Caco-2 (cell line): ENCODE data around the gene FN3KRP. TPM values are rescaled to one million over a fixed set of nuclear protein-coding genes. Genes with fewer than 3 reads are reported as not detected.

ENCODE experiments used
- BruUV-seq: library from RNA; stranded (reverse); fragments of 400-500 nt; replicated peaks from 2 replicates; lab custom pipeline; 2021; lab: Mats Ljungman, UMichigan
- CTCF ChIA-PET: fragments of 300-600 bp; sonication (Branson Sonifier 250); formaldehyde crosslinking; loops from one replicate; lab custom pipeline; 2022; ENCODE audit warnings: antibody characterized with exemption; lab: Charles Lee
- POLR2A ChIA-PET: fragments of 300-600 bp; sonication (Branson Sonifier 250); formaldehyde crosslinking; loops from one replicate; lab custom pipeline; 2022; ENCODE audit warnings: antibody characterized with exemption; lab: Charles Lee
- DNase-seq, 2 experiments: peaks; one replicate each; pipeline versions ENCODE4 v3.0.0 to v3.0.0-alpha.2; 2020 to 2022
- H3K27me3 ChIP-seq: replicated peaks from 2 replicates; pipeline ENCODE4 v1.6.0; 2011; ENCODE audit warnings: low read length; ENCODE audit not compliant: control insufficient read depth, insufficient read depth
- H3K36me3 ChIP-seq: 2 replicates; pipeline ENCODE4 v1.5.1; 2011; ENCODE audit warnings: low read length; ENCODE audit not compliant: control insufficient read depth, insufficient read depth
- H3K4me1 ChIP-seq: fragments of 250-450 bp; sonication (Bioruptor Pico); 2 replicates; pipeline ENCODE4 v1.5.1; 2020; ENCODE audit warnings: mild to moderate bottlenecking
- H3K4me3 ChIP-seq: 2 replicates; pipeline ENCODE4 v1.5.1; 2011; ENCODE audit warnings: low read depth, mild to moderate bottlenecking, control low read depth, low read length
- H3K9me3 ChIP-seq: fragments of 250-450 bp; sonication (Bioruptor Pico); 2 replicates; pipeline ENCODE4 v1.5.1; 2020; ENCODE audit warnings: mild to moderate bottlenecking, moderate library complexity
- H3K27ac Mint-ChIP-seq: one replicate; pipeline ENCODE4 v1.8.0; 2022; ENCODE audit warnings: mixed read lengths; ENCODE audit not compliant: unreplicated experiment
- H3K27me3 Mint-ChIP-seq: one replicate; pipeline ENCODE4 v1.8.0; 2022; ENCODE audit warnings: mixed read lengths; ENCODE audit not compliant: insufficient read depth, unreplicated experiment
- H3K36me3 Mint-ChIP-seq: one replicate; pipeline ENCODE4 v1.8.0; 2022; ENCODE audit warnings: mild to moderate bottlenecking, mixed read lengths; ENCODE audit not compliant: insufficient read depth, unreplicated experiment
- H3K4me1 Mint-ChIP-seq: one replicate; pipeline ENCODE4 v1.8.0; 2022; ENCODE audit warnings: low read depth, mixed read lengths; ENCODE audit not compliant: unreplicated experiment
- H3K4me3 Mint-ChIP-seq: one replicate; pipeline ENCODE4 v1.8.0; 2022; ENCODE audit warnings: mild to moderate bottlenecking, moderate library complexity, mixed read lengths; ENCODE audit not compliant: unreplicated experiment
- H3K9me3 Mint-ChIP-seq: one replicate; pipeline ENCODE4 v1.8.0; 2022; ENCODE audit warnings: mixed read lengths; ENCODE audit not compliant: unreplicated experiment
- CTCF ChIP-seq, 2 experiments: fragments of 200-600 bp in 1 of 2; IDR thresholded peaks; 1 replicate in 1 of 2; 2 replicates in 1 of 2; pipeline versions ENCODE4 v1.5.1 to v1.8.0; 2011 to 2022; ENCODE audit warnings: antibody characterized with exemption in 1 of 2, control low read depth in 1 of 2, inconsistent platforms in 1 of 2, low read depth in 1 of 2, low read length in 1 of 2, mild to moderate bottlenecking in 1 of 2, moderate library complexity in 1 of 2; ENCODE audit not compliant: insufficient read depth in 1 of 2, severe bottlenecking in 1 of 2, unreplicated experiment in 1 of 2
- intact Hi-C: fragments of 100-400 bp; cut with micrococcal nuclease; formaldehyde crosslinking; loops from one replicate; pipeline ENCODE4 v1.10.0; 2022; ENCODE audit not compliant: unreplicated experiment
- total RNA-seq: library from RNA; stranded (reverse); gene quantifications from 2 replicates; pipeline ENCODE4 v1.2.3, GENCODE V29; 2022

Gene FN3KRP
- total RNA-seq, 1 experiment from 2014 or later: 53.6 TPM

- no peaks in the 10 kb centered on the region for H3K36me3 ChIP-seq
- Mint-ChIP-seq H3K9me3 (peaks cover 20% of the 10 kb centered on the region), H3K27me3 (no peaks in the 10 kb centered on the region), H3K4me3 (no peak overlapping the region), H3K4me1 (peaks cover 7% of the 10 kb centered on the region), H3K36me3 (no peaks in the 10 kb centered on the region), H3K27ac (no peak overlapping the region)
- no peak overlapping the region for H3K4me3 ChIP-seq
- no TSS peak for BruUV-seq
- POLR2A ChIA-PET: no interaction called here
- H3K4me1 ChIP-seq: no peaks in the 10 kb centered on the region
- H3K9me3 ChIP-seq: no peaks in the 10 kb centered on the region
- no peak for TF ChIP-seq CTCF (IDR thresholded peaks at IDR 0.05; ENCODE audit: insufficient read depth in 1 of 2, low read depth in 1 of 2, low read length in 1 of 2, severe bottlenecking in 1 of 2, unreplicated experiment in 1 of 2)
- H3K27me3 ChIP-seq: no peaks in the 10 kb centered on the region
- CTCF ChIA-PET: no interaction called here
- intact Hi-C loops: no loop called here
- no peak for DNase-seq
Observed at GRCh38 chr17:82670661-82671450, 45.6 kb upstream of the FN3KRP start.

- no peak overlapping the region for H3K27ac Mint-ChIP-seq
Observed at GRCh38 chr17:82674656-82675475, 41.6 kb upstream of the FN3KRP start.

More at GRCh38 chr17:82674656-82675475, 41.6 kb upstream of the FN3KRP start:
- Mint-ChIP-seq H3K36me3 (no peaks in the 10 kb centered on the region), H3K4me3 (no peak overlapping the region), H3K4me1 (no peaks in the 10 kb centered on the region), H3K27me3 (no peaks in the 10 kb centered on the region), H3K9me3 (peaks cover 20% of the 10 kb centered on the region)
- POLR2A ChIA-PET: no interaction called here
- no peaks in the 10 kb centered on the region for H3K9me3 ChIP-seq
- no peaks in the 10 kb centered on the region for H3K27me3 ChIP-seq
- intact Hi-C loops: no loop called here
- no peak for TF ChIP-seq CTCF (IDR thresholded peaks at IDR 0.05; ENCODE audit: insufficient read depth in 1 of 2, low read depth in 1 of 2, low read length in 1 of 2, severe bottlenecking in 1 of 2, unreplicated experiment in 1 of 2)
- CTCF ChIA-PET: no interaction called here
- no peak for DNase-seq
- no peaks in the 10 kb centered on the region for H3K4me1 ChIP-seq
- no TSS peak for BruUV-seq
- H3K36me3 ChIP-seq: no peaks in the 10 kb centered on the region
- no peak overlapping the region for H3K4me3 ChIP-seq
